HEK293 (cell line): ENCODE data around the gene ERCC5.

Source experiments
- CTCF ChIA-PET: fragments of 350-600 bp; formaldehyde crosslinking; extraction: SDS; loops from one replicate; lab custom pipeline; 2021; ENCODE audit warnings: antibody characterized with exemption; lab: Yijun Ruan, JAX
- POLR2A ChIA-PET: fragments of 300-600 bp; formaldehyde crosslinking; extraction: SDS; loops from one replicate; lab custom pipeline; 2020; ENCODE audit warnings: antibody characterized with exemption, inconsistent platforms; lab: Yijun Ruan, JAX
- H3K27ac ChIP-seq: fragments of 200-500 bp; sonication (Bioruptor generic); 2 replicates; pipeline ENCODE4 v1.5.1; 2014; ENCODE audit warnings: low read depth, low read length, control low read depth, inconsistent platforms; ENCODE audit errors: extremely low read depth
- H3K36me3 ChIP-seq, 2 experiments: fragments of 200-500 bp in 1 of 2; sonication (Bioruptor generic) in 1 of 2; 1 replicate in 1 of 2; 2 replicates in 1 of 2; pipeline ENCODE4 v1.5.1; 2014 to 2017; ENCODE audit warnings: inconsistent platforms in 2 of 2, low read length in 2 of 2; ENCODE audit not compliant: control insufficient read depth in 2 of 2, insufficient read depth in 1 of 2
- H3K4me1 ChIP-seq: fragments of 200-500 bp; sonication (Bioruptor generic); 2 replicates; pipeline ENCODE4 v1.5.1; 2014; ENCODE audit warnings: mild to moderate bottlenecking, low read length, inconsistent platforms; ENCODE audit not compliant: control insufficient read depth, insufficient read depth
- H3K4me3 ChIP-seq: 2 replicates; pipeline ENCODE4 v1.5.1; 2011; ENCODE audit warnings: low read depth, mild to moderate bottlenecking, control low read depth, low read length, moderate library complexity
- H3K9me3 ChIP-seq: fragments of 200-500 bp; sonication (Bioruptor generic); 2 replicates; pipeline ENCODE4 v1.5.1; 2014; ENCODE audit warnings: low read depth, low read length, inconsistent platforms; ENCODE audit not compliant: control insufficient read depth, insufficient read depth
- BCL11A ChIP-seq: fragments of 450-650 bp; formaldehyde crosslinking; IDR thresholded peaks from 2 replicates; pipeline ENCODE4 v1.5.1; 2016; ENCODE audit warnings: low read depth, missing biosample characterization, missing genetic modification characterization
- BCL11B ChIP-seq: fragments of 450-650 bp; formaldehyde crosslinking; IDR thresholded peaks from 2 replicates; pipeline ENCODE4 v1.5.1; 2016; ENCODE audit warnings: low read depth, missing biosample characterization, missing genetic modification characterization
- GLI4 ChIP-seq: fragments of 450-650 bp; formaldehyde crosslinking; IDR thresholded peaks from 2 replicates; pipeline ENCODE4 v1.5.1; 2016; ENCODE audit warnings: missing biosample characterization, missing genetic modification characterization
- OSR2 ChIP-seq: fragments of 450-650 bp; formaldehyde crosslinking; IDR thresholded peaks from 2 replicates; pipeline ENCODE4 v1.5.1; 2016; ENCODE audit warnings: missing biosample characterization, missing genetic modification characterization
- RBAK ChIP-seq: fragments of 450-650 bp; formaldehyde crosslinking; IDR thresholded peaks from 2 replicates; pipeline ENCODE4 v1.5.1; 2016; ENCODE audit warnings: missing biosample characterization, missing genetic modification characterization
- SCRT1 ChIP-seq: fragments of 450-650 bp; formaldehyde crosslinking; IDR thresholded peaks from 2 replicates; pipeline ENCODE4 v1.5.1; 2016; ENCODE audit warnings: missing biosample characterization, missing genetic modification characterization, borderline replicate concordance
- YY2 ChIP-seq: fragments of 450-650 bp; formaldehyde crosslinking; IDR thresholded peaks from 2 replicates; pipeline ENCODE4 v1.5.1; 2016; ENCODE audit warnings: missing biosample characterization, missing genetic modification characterization
- ZBTB1 ChIP-seq: fragments of 450-650 bp; formaldehyde crosslinking; IDR thresholded peaks from 2 replicates; pipeline ENCODE4 v1.5.1; 2016; ENCODE audit warnings: missing biosample characterization, missing genetic modification characterization
- ZFP41 ChIP-seq: fragments of 450-650 bp; formaldehyde crosslinking; IDR thresholded peaks from 2 replicates; pipeline ENCODE4 v1.5.1; 2016; ENCODE audit warnings: missing biosample characterization, missing genetic modification characterization, borderline replicate concordance
- ZIC2 ChIP-seq: fragments of 450-650 bp; formaldehyde crosslinking; IDR thresholded peaks from 2 replicates; pipeline ENCODE4 v1.5.1; 2016; ENCODE audit warnings: missing biosample characterization, missing genetic modification characterization
- ZNF138 ChIP-seq: fragments of 450-650 bp; formaldehyde crosslinking; IDR thresholded peaks from 2 replicates; pipeline ENCODE4 v1.5.1; 2016; ENCODE audit warnings: missing biosample characterization, missing genetic modification characterization, borderline replicate concordance
- ZNF155 ChIP-seq: fragments of 450-650 bp; formaldehyde crosslinking; IDR thresholded peaks from 2 replicates; pipeline ENCODE4 v1.5.1; 2016; ENCODE audit warnings: missing biosample characterization, missing genetic modification characterization
- ZNF174 ChIP-seq: fragments of 450-650 bp; formaldehyde crosslinking; IDR thresholded peaks from 2 replicates; pipeline ENCODE4 v1.5.0; 2017; ENCODE audit warnings: missing biosample characterization, mild to moderate bottlenecking, missing genetic modification characterization
- ZNF19 ChIP-seq: fragments of 450-650 bp; formaldehyde crosslinking; IDR thresholded peaks from 2 replicates; pipeline ENCODE4; 2016; ENCODE audit warnings: missing biosample characterization, missing genetic modification characterization, low read depth
- ZNF354C ChIP-seq: fragments of 450-650 bp; formaldehyde crosslinking; IDR thresholded peaks from 2 replicates; pipeline ENCODE4 v1.5.1; 2016; ENCODE audit warnings: missing biosample characterization, missing genetic modification characterization, low read depth, borderline replicate concordance
- ZNF514 ChIP-seq: fragments of 450-650 bp; formaldehyde crosslinking; IDR thresholded peaks from 2 replicates; pipeline ENCODE4 v1.5.1; 2016; ENCODE audit warnings: missing biosample characterization, missing genetic modification characterization
- ZNF544 ChIP-seq: fragments of 450-650 bp; formaldehyde crosslinking; IDR thresholded peaks from 2 replicates; pipeline ENCODE4 v1.5.0; 2017; ENCODE audit warnings: missing biosample characterization, missing genetic modification characterization
- ZNF560 ChIP-seq: fragments of 450-650 bp; formaldehyde crosslinking; IDR thresholded peaks from 2 replicates; pipeline ENCODE4 v1.5.1; 2017; ENCODE audit warnings: missing biosample characterization, missing genetic modification characterization, borderline replicate concordance
- ZNF561 ChIP-seq: fragments of 450-650 bp; IDR thresholded peaks from 2 replicates; pipeline ENCODE4 v1.5.1; 2018; ENCODE audit warnings: missing biosample characterization, missing genetic modification characterization, borderline replicate concordance
- ZNF596 ChIP-seq: fragments of 450-650 bp; IDR thresholded peaks from 2 replicates; pipeline ENCODE4 v1.5.0; 2018; ENCODE audit warnings: missing biosample characterization, mild to moderate bottlenecking, missing genetic modification characterization, moderate library complexity
- ZNF654 ChIP-seq: fragments of 450-650 bp; formaldehyde crosslinking; IDR thresholded peaks from 2 replicates; pipeline ENCODE4 v1.5.1; 2016; ENCODE audit warnings: low read depth, missing biosample characterization, missing genetic modification characterization
- ZNF747 ChIP-seq: fragments of 450-650 bp; formaldehyde crosslinking; IDR thresholded peaks from 2 replicates; pipeline ENCODE4 v1.5.1; 2016; ENCODE audit warnings: missing biosample characterization, missing genetic modification characterization
- ZNF830 ChIP-seq: fragments of 450-650 bp; IDR thresholded peaks from 2 replicates; pipeline ENCODE4 v1.5.0; 2018; ENCODE audit warnings: missing biosample characterization, missing genetic modification characterization, low read depth, mild to moderate bottlenecking, moderate library complexity
- ZSCAN30 ChIP-seq: fragments of 450-650 bp; IDR thresholded peaks from 2 replicates; pipeline ENCODE4 v1.5.1; 2018; ENCODE audit warnings: missing biosample characterization, mild to moderate bottlenecking, missing genetic modification characterization, moderate library complexity
- TF ChIP-seq, protein P1 (sequence below): fragments of 450-650 bp; formaldehyde crosslinking; IDR thresholded peaks from 2 replicates; pipeline ENCODE4 v1.5.1; 2016; ENCODE audit warnings: missing biosample characterization, missing genetic modification characterization
- TF ChIP-seq, protein P2 (sequence below): fragments of 450-650 bp; IDR thresholded peaks from 2 replicates; pipeline ENCODE4 v1.5.1; 2018; ENCODE audit warnings: missing biosample characterization, mild to moderate bottlenecking, missing genetic modification characterization
- TF ChIP-seq, protein P3 (sequence below): sonication (generic); formaldehyde crosslinking; IDR thresholded peaks from 2 replicates; pipeline ENCODE4 v1.8.1; 2022; ENCODE audit warnings: mild to moderate bottlenecking, moderate library complexity, missing genetic modification reagents

ERCC5 gene

DNA sequence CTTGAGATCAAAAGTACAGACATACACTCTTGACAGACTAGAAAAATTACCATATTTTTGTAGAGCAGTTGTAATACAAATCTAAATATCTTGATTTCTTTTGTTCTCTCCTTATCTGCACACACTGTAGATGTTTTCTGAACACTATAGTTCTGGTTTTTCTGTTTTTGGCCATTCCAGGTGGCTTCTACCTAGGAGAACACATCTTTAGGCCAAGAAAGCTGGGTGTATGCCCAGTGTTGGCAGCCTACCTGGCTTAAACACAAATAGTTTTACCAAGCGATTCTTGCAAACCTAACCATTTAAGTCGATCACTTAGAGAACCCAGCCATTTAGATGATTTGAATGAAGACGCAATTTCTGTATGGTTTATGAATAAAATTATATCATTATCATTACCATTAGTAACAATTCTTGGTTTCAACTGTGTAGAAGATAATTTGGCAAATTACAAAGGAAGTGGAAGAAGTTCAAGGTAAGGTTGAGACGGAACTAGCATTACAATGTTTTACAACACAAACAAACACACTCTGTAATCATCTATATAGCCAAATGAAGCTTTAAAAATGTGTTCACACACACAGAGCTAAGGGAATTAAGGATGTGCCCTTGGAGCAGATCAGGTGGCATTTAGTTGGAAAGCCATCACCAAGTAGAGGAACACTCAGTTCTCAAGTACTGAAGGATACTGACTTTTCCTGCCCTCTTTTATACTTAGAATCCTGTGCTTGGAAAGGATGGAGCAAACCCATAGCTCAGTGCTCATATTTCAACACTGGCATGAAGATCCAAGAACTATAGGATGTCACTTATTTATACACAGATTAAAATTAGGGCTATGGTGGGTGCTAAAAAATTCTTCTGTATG lies 36.2 kb downstream of the ERCC5 start:
- ChIA-PET POLR2A (no interaction called here), CTCF (interaction anchor here (0.8 to 3.5 kb wide), 2 partner anchors 9 to 12 kb away, joined by 3 to 17 read pairs; no protein-coding TSS in a partner anchor)
- H3K4me1 ChIP-seq, result no peaks in the 10 kb centered on the region
- H3K9me3 ChIP-seq, result no peaks in the 10 kb centered on the region
- no peaks in the 10 kb centered on the region for H3K36me3 ChIP-seq
- TF ChIP-seq ZNF155 (tag by site-specific recombination) (no peak), ZFP41 (no peak), ZNF174 (tag by site-specific recombination) (no peak), BCL11B (tag by site-specific recombination) (no peak), ZNF138 (no peak), ZNF19 (tag by site-specific recombination) (no peak), YY2 (no peak), ZNF354C (tag by site-specific recombination) (no peak), ZNF830 (no peak), ZSCAN30 (no peak), ZNF544 (tag by site-specific recombination) (no peak)
- TF ChIP-seq, protein P1, sequence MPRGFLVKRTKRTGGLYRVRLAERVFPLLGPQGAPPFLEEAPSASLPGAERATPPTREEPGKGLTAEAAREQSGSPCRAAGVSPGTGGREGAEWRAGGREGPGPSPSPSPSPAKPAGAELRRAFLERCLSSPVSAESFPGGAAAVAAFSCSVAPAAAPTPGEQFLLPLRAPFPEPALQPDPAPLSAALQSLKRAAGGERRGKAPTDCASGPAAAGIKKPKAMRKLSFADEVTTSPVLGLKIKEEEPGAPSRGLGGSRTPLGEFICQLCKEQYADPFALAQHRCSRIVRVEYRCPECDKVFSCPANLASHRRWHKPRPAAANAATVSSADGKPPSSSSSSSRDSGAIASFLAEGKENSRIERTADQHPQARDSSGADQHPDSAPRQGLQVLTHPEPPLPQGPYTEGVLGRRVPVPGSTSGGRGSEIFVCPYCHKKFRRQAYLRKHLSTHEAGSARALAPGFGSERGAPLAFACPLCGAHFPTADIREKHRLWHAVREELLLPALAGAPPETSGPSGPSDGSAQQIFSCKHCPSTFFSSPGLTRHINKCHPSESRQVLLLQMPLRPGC, result no peak
- H3K27ac ChIP-seq, result no peak overlapping the region
- no peak overlapping the region for H3K4me3 ChIP-seq

DNA sequence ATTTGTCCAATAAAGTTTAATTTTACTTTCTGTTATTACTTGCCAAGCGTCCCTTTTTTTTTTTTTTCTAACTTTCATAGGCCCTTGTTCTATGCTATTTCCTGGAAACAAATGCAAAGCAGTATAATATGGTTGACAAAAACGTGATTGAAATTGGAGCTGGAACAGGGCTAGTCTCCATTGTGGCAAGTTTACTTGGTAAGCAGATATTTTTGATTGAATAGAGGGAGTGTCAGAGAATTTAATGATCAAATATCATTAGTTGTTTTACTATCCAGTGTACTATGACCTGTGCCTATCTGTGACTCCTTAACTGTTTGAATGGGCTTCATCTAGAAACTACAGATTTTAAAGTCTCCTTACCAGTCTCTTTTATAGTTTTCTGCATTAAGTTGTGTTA lies 46.7 kb downstream of the ERCC5 start:
- no peaks in the 10 kb centered on the region for H3K9me3 ChIP-seq
- CTCF ChIA-PET, result interaction anchor here (0.7 kb wide), 1 partner anchor 1134 kb away, joined by 4 read pairs; no protein-coding TSS in a partner anchor
- POLR2A ChIA-PET, result no interaction called here
- TF ChIP-seq ZNF654 (tag by site-specific recombination) (no peak), SCRT1 (no peak), ZNF560 (tag by site-specific recombination) (no peak)
- no peak overlapping the region for H3K4me3 ChIP-seq
- no peaks in the 10 kb centered on the region for H3K4me1 ChIP-seq
- H3K36me3 ChIP-seq, result no peaks in the 10 kb centered on the region
- H3K27ac ChIP-seq, result no peak overlapping the region

DNA sequence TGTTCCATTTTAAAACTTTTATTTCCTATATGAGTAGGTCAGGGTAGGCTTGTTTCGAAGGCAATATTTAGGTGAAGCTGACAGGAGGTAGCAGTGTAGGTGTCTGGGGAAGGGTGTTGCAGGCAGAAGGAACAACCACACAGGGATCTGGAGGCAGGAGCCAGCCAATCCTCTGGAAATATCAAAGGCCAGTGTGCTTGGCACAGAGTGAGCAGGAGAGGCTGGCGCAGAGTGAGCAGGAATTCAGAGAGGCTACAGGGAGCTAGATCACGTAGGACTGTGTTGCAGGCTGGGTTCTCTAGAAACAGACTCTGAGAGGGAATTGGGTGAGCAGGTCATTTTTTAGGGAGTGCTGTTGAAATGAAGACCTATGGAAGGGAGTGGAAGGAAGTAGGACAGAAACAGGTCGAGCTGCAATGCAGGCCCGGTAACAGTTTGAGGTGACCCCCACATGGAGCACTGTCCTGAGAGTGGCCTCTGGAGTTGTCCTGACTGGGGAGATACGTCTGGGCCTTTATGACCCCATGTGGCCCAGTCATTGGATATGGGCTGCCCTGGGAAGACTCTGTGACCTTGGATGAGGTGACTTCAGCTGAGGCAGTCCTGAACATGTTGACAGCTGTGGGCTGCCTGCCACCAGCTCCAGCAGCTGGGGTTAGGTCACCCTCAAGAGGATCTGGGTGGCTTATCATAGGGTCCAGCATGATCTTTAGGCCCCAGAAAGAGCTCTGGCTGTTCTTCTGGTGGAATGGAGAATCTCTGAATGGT lies 51.7 kb downstream of the ERCC5 start:
- Histone ChIP-seq H3K9me3 (no peaks in the 10 kb centered on the region), H3K4me3 (no peak overlapping the region), H3K4me1 (no peaks in the 10 kb centered on the region), H3K36me3 (no peaks in the 10 kb centered on the region), H3K27ac (no peak overlapping the region)
- ChIA-PET CTCF (interaction anchor here (0.6 to 1.1 kb wide), 2 partner anchors 25 to 27 kb away, joined by 3 read pairs; no protein-coding TSS in a partner anchor), POLR2A (no interaction called here)
- TF ChIP-seq ZNF138 (no peak), ZNF596 (tag by site-specific recombination) (no peak), ZIC2 (no peak), ZNF747 (tag by site-specific recombination) (no peak), ZBTB1 (tag by site-specific recombination) (no peak), GLI4 (tag by site-specific recombination) (no peak), ZNF514 (tag by site-specific recombination) (no peak), ZNF174 (tag by site-specific recombination) (no peak), ZNF19 (tag by site-specific recombination) (no peak), RBAK (tag by site-specific recombination) (no peak), ZNF561 (tag by site-specific recombination) (no peak), BCL11A (tag by site-specific recombination) (no peak), OSR2 (tag by site-specific recombination) (no peak)
- TF ChIP-seq, protein P2, sequence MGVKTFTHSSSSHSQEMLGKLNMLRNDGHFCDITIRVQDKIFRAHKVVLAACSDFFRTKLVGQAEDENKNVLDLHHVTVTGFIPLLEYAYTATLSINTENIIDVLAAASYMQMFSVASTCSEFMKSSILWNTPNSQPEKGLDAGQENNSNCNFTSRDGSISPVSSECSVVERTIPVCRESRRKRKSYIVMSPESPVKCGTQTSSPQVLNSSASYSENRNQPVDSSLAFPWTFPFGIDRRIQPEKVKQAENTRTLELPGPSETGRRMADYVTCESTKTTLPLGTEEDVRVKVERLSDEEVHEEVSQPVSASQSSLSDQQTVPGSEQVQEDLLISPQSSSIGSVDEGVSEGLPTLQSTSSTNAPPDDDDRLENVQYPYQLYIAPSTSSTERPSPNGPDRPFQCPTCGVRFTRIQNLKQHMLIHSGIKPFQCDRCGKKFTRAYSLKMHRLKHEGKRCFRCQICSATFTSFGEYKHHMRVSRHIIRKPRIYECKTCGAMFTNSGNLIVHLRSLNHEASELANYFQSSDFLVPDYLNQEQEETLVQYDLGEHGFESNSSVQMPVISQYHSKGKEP (tag by site-specific recombination), result no peak
- TF ChIP-seq, protein P3, sequence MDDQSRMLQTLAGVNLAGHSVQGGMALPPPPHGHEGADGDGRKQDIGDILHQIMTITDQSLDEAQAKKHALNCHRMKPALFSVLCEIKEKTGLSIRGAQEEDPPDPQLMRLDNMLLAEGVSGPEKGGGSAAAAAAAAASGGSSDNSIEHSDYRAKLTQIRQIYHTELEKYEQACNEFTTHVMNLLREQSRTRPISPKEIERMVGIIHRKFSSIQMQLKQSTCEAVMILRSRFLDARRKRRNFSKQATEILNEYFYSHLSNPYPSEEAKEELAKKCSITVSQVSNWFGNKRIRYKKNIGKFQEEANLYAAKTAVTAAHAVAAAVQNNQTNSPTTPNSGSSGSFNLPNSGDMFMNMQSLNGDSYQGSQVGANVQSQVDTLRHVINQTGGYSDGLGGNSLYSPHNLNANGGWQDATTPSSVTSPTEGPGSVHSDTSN (CRISPR knock-in tag), result no peak
